HepG2 (cell line): ENCODE measurements around the gene CPEB4. TPM values are rescaled to one million over a fixed set of nuclear protein-coding genes. Genes with fewer than 3 reads are reported as not detected.

Experiments
- CCDC6 ChIP-seq: sonication (generic); formaldehyde crosslinking; IDR thresholded peaks from 2 replicates; pipeline ENCODE4 v1.8.1; 2022; ENCODE audit warnings: mild to moderate bottlenecking, missing genetic modification reagents, moderate library complexity
- CREM ChIP-seq, 2 experiments: sonication (generic) in 1 of 2; formaldehyde crosslinking in 1 of 2; IDR thresholded peaks; 2 replicates each; pipeline versions ENCODE4 v1.4.0 to v1.6.1; 2016 to 2020; ENCODE audit warnings: antibody characterized with exemption in 1 of 2, mild to moderate bottlenecking in 1 of 2, missing genetic modification reagents in 1 of 2
- EED ChIP-seq: sonication (generic); formaldehyde crosslinking; IDR thresholded peaks from 2 replicates; pipeline ENCODE4 v1.5.0; 2020; ENCODE audit warnings: mild to moderate bottlenecking, missing genetic modification reagents
- FOXP1 ChIP-seq, 2 experiments: fragments of 450-650 bp in 1 of 2; IDR thresholded peaks; 2 replicates each; pipeline ENCODE4 v1.6.1; 2017 to 2018; ENCODE audit warnings: antibody characterized with exemption in 1 of 2
- MXD4 ChIP-seq: IDR thresholded peaks from 2 replicates; pipeline ENCODE4 v1.6.1; 2016; ENCODE audit warnings: mild to moderate bottlenecking, missing biosample characterization, missing genetic modification reagents
- NBN ChIP-seq: fragments of 450-650 bp; conservative IDR thresholded peaks from 2 replicates; pipeline ENCODE4 v1.6.1; 2017
- NCOR1 ChIP-seq: fragments of 200-600 bp; sonication (generic); IDR thresholded peaks from 2 replicates; pipeline ENCODE4 v1.7.0; 2017; ENCODE audit warnings: antibody characterized with exemption, low read length, borderline replicate concordance
- REPIN1 ChIP-seq: sonication (generic); formaldehyde crosslinking; IDR thresholded peaks from 2 replicates; pipeline ENCODE4 v1.8.0; 2022; ENCODE audit warnings: missing genetic modification reagents, low read depth, mild to moderate bottlenecking, borderline replicate concordance
- TBX2 ChIP-seq: sonication (generic); formaldehyde crosslinking; IDR thresholded peaks from 2 replicates; pipeline ENCODE4 v1.5.0; 2020; ENCODE audit warnings: missing genetic modification reagents, mild to moderate bottlenecking, borderline replicate concordance
- THRA ChIP-seq: sonication (generic); formaldehyde crosslinking; IDR thresholded peaks from 2 replicates; pipeline ENCODE4 v1.4.0; 2020; ENCODE audit warnings: missing genetic modification reagents, borderline replicate concordance
- ZNF10 ChIP-seq: sonication (generic); formaldehyde crosslinking; IDR thresholded peaks from 2 replicates; pipeline ENCODE4 v1.4.0; 2020; ENCODE audit warnings: mild to moderate bottlenecking, low read depth, missing genetic modification reagents, borderline replicate concordance
- ZSCAN9 ChIP-seq: IDR thresholded peaks from 2 replicates; pipeline ENCODE4 v1.6.1; 2016; ENCODE audit warnings: borderline replicate concordance
- polyA plus RNA-seq, 8 experiments: library from polyadenylated mRNA; depleted of rRNA in 3 of 8; stranded (reverse) in 7 of 8; unstranded in 1 of 8; fragments of >200 nt; fragmentation: Illumina TruSeq in 4 of 8; extraction: Trizol in 4 of 8; gene quantifications; 2 replicates each; pipeline versions ENCODE4 v1.2.1 to v1.2.3, GENCODE V29; 2011 to 2016; ENCODE audit warnings: low read depth in 4 of 8, missing spikeins in 1 of 8, mixed read lengths in 1 of 8; ENCODE audit not compliant: insufficient read depth in 1 of 8
- total RNA-seq, 5 experiments: library from RNA; depleted of rRNA; stranded (reverse); fragments of >200 nt; fragmentation: Illumina TruSeq; extraction: Trizol; gene quantifications; 2 replicates each; pipeline ENCODE4 v1.2.3, GENCODE V29; 2016; ENCODE audit warnings: low read depth in 1 of 5
- TF ChIP-seq, protein P1 (sequence below): sonication (generic); formaldehyde crosslinking; IDR thresholded peaks from 2 replicates; pipeline ENCODE4 v1.4.0; 2020; ENCODE audit warnings: missing genetic modification reagents
- TF ChIP-seq, protein P2 (sequence below): sonication (generic); formaldehyde crosslinking; IDR thresholded peaks from 2 replicates; pipeline ENCODE4 v1.4.0; 2020; ENCODE audit warnings: missing genetic modification reagents, borderline replicate concordance
- TF ChIP-seq, protein P3 (sequence below): sonication (generic); formaldehyde crosslinking; IDR thresholded peaks from 2 replicates; pipeline ENCODE4 v1.4.0; 2020; ENCODE audit warnings: missing genetic modification reagents

The CPEB4 gene
- total and polyA plus RNA-seq, 2 of the 13 experiments (the other 11 are each of a cell fraction or from before 2014, with no cell fraction given) = 7.7 to 26.7 TPM

- TF ChIP-seq NCOR1 = peak; percentile 54; the same call in 1 of the 2 replicates
- TF ChIP-seq, protein P1, sequence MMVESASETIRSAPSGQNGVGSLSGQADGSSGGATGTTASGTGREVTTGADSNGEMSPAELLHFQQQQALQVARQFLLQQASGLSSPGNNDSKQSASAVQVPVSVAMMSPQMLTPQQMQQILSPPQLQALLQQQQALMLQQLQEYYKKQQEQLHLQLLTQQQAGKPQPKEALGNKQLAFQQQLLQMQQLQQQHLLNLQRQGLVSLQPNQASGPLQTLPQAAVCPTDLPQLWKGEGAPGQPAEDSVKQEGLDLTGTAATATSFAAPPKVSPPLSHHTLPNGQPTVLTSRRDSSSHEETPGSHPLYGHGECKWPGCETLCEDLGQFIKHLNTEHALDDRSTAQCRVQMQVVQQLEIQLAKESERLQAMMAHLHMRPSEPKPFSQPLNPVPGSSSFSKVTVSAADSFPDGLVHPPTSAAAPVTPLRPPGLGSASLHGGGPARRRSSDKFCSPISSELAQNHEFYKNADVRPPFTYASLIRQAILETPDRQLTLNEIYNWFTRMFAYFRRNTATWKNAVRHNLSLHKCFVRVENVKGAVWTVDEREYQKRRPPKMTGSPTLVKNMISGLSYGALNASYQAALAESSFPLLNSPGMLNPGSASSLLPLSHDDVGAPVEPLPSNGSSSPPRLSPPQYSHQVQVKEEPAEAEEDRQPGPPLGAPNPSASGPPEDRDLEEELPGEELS (CRISPR knock-in tag) = peak; percentile 78
- TF ChIP-seq REPIN1 = no peak
- peak; percentile 29; the same call in 1 of the 2 replicates for TF ChIP-seq THRA (CRISPR knock-in tag)
- peak; percentile 56; the same call in 1 of the 2 replicates for TF ChIP-seq FOXP1 (IDR thresholded peaks at IDR 0.05)
- TF ChIP-seq FOXP1 (CRISPR knock-in tag; IDR thresholded peaks at IDR 0.05) = peak; percentile 80
- peak; percentile 62; the same call in 1 of the 2 replicates for TF ChIP-seq CREM (IDR thresholded peaks at IDR 0.05)
- no peak for TF ChIP-seq CREM (CRISPR knock-in tag; IDR thresholded peaks at IDR 0.05)
- 0 out of 2 replicates have a peak, but pooled peaks have one; percentile 22 for TF ChIP-seq ZSCAN9 (CRISPR knock-in tag)
- no peak for TF ChIP-seq CCDC6
- TF ChIP-seq MXD4 = no peak
- TF ChIP-seq, protein P2, sequence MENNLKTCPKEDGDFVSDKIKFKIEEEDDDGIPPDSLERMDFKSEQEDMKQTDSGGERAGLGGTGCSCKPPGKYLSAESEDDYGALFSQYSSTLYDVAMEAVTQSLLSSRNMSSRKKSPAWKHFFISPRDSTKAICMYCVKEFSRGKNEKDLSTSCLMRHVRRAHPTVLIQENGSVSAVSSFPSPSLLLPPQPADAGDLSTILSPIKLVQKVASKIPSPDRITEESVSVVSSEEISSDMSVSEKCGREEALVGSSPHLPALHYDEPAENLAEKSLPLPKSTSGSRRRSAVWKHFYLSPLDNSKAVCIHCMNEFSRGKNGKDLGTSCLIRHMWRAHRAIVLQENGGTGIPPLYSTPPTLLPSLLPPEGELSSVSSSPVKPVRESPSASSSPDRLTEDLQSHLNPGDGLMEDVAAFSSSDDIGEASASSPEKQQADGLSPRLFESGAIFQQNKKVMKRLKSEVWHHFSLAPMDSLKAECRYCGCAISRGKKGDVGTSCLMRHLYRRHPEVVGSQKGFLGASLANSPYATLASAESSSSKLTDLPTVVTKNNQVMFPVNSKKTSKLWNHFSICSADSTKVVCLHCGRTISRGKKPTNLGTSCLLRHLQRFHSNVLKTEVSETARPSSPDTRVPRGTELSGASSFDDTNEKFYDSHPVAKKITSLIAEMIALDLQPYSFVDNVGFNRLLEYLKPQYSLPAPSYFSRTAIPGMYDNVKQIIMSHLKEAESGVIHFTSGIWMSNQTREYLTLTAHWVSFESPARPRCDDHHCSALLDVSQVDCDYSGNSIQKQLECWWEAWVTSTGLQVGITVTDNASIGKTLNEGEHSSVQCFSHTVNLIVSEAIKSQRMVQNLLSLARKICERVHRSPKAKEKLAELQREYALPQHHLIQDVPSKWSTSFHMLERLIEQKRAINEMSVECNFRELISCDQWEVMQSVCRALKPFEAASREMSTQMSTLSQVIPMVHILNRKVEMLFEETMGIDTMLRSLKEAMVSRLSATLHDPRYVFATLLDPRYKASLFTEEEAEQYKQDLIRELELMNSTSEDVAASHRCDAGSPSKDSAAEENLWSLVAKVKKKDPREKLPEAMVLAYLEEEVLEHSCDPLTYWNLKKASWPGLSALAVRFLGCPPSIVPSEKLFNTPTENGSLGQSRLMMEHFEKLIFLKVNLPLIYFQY (CRISPR knock-in tag) = no peak
- TF ChIP-seq, protein P3, sequence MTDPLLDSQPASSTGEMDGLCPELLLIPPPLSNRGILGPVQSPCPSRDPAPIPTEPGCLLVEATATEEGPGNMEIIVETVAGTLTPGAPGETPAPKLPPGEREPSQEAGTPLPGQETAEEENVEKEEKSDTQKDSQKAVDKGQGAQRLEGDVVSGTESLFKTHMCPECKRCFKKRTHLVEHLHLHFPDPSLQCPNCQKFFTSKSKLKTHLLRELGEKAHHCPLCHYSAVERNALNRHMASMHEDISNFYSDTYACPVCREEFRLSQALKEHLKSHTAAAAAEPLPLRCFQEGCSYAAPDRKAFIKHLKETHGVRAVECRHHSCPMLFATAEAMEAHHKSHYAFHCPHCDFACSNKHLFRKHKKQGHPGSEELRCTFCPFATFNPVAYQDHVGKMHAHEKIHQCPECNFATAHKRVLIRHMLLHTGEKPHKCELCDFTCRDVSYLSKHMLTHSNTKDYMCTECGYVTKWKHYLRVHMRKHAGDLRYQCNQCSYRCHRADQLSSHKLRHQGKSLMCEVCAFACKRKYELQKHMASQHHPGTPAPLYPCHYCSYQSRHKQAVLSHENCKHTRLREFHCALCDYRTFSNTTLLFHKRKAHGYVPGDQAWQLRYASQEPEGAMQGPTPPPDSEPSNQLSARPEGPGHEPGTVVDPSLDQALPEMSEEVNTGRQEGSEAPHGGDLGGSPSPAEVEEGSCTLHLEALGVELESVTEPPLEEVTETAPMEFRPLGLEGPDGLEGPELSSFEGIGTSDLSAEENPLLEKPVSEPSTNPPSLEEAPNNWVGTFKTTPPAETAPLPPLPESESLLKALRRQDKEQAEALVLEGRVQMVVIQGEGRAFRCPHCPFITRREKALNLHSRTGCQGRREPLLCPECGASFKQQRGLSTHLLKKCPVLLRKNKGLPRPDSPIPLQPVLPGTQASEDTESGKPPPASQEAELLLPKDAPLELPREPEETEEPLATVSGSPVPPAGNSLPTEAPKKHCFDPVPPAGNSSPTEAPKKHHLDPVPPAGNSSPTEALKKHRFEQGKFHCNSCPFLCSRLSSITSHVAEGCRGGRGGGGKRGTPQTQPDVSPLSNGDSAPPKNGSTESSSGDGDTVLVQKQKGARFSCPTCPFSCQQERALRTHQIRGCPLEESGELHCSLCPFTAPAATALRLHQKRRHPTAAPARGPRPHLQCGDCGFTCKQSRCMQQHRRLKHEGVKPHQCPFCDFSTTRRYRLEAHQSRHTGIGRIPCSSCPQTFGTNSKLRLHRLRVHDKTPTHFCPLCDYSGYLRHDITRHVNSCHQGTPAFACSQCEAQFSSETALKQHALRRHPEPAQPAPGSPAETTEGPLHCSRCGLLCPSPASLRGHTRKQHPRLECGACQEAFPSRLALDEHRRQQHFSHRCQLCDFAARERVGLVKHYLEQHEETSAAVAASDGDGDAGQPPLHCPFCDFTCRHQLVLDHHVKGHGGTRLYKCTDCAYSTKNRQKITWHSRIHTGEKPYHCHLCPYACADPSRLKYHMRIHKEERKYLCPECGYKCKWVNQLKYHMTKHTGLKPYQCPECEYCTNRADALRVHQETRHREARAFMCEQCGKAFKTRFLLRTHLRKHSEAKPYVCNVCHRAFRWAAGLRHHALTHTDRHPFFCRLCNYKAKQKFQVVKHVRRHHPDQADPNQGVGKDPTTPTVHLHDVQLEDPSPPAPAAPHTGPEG (CRISPR knock-in tag) = no peak
- peak; percentile 39; the same call in 1 of the 2 replicates for TF ChIP-seq TBX2 (CRISPR knock-in tag)
- TF ChIP-seq ZNF10 (CRISPR knock-in tag) = no peak
- no peak for TF ChIP-seq NBN
- no peak for TF ChIP-seq EED (CRISPR knock-in tag)
Measured at GRCh38 chr5:173953528-173954090, 65.5 kb downstream of the CPEB4 start (continued).
